Hepatic stellate cell (primary cell): ENCODE data around the gene ARHGEF11.
"Not testable (repeated sequence)": the region's sequence is repeated elsewhere in the genome, so short reads cannot be mapped to it uniquely, and the experiment has no call there.

Experiments used
- DNase-seq: peaks from one replicate; pipeline ENCODE4 v3.0.0; 2011; ENCODE audit warnings: low spot score

ARHGEF11 gene, protein sequence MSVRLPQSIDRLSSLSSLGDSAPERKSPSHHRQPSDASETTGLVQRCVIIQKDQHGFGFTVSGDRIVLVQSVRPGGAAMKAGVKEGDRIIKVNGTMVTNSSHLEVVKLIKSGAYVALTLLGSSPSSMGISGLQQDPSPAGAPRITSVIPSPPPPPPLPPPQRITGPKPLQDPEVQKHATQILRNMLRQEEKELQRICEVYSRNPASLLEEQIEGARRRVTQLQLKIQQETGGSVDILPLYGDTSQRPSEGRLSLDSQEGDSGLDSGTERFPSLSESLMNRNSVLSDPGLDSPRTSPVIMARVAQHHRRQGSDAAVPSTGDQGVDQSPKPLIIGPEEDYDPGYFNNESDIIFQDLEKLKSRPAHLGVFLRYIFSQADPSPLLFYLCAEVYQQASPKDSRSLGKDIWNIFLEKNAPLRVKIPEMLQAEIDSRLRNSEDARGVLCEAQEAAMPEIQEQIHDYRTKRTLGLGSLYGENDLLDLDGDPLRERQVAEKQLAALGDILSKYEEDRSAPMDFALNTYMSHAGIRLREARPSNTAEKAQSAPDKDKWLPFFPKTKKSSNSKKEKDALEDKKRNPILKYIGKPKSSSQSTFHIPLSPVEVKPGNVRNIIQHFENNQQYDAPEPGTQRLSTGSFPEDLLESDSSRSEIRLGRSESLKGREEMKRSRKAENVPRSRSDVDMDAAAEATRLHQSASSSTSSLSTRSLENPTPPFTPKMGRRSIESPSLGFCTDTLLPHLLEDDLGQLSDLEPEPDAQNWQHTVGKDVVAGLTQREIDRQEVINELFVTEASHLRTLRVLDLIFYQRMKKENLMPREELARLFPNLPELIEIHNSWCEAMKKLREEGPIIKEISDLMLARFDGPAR (N-terminal part only)

GRCh38 chr1:157045250-157046218, at the start of gene ARHGEF11:
TSS of gene ARHGEF11 (minus strand) at chr1:157045742. CDS start at chr1:157044330, 1,412 bp downstream.
- peak; percentile 85 for DNase-seq

DNA sequence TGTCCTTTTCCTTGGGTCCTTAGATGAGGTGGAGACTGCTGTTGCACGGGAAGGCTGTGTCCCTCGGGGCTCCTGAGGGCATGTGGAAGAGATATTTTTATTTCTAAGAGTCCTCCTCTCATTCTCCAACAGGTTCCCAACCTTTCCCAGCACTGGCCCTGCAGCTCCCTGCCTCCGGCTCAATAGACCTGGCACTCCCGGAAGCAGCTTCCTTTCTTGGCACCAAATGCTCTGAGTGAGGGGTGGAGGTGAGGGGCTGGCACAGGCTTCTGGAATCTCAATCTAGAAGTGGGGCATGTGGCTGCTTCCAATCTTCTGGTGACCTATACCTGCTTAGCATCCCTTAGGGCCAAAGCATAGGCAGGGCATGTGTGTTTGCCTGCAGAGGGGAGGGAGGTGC, 49.5 kb upstream of the ARHGEF11 start:
- no peak for DNase-seq

- no peak for DNase-seq
These were observed 47.3 kb upstream of the ARHGEF11 start for GRCh38 chr1:157092831-157093230.

DNA sequence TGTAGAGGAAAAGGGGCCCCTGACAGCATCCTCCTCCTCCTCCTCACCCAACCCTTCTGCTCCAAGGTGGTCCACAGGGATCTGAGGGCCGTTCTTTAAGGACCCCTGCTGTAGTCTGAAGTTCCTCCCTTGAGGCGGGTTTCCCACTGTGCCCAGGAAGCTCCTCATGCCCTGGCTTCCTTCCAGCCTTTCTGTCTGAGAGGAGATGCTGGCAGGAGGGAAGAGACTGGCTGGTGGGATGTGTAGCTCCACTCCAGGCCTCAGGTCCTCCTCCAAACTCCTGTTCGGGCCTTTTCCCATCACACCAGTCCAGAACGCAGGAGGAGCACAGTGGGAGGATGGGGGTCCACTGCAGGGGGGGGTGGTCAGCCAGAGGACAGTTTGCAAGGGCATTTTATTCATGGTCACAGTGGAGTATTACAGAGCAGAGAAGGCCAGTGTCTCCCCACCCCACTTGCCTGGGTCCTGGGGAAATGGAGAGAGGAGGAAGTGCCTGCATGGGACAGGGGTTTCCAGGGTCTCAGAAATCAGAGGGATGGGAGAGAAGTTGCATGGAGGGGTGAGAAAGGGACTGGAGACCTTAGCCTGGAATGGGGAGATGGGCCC, 46.2 kb upstream of the ARHGEF11 start:
- no peak for DNase-seq

DNA sequence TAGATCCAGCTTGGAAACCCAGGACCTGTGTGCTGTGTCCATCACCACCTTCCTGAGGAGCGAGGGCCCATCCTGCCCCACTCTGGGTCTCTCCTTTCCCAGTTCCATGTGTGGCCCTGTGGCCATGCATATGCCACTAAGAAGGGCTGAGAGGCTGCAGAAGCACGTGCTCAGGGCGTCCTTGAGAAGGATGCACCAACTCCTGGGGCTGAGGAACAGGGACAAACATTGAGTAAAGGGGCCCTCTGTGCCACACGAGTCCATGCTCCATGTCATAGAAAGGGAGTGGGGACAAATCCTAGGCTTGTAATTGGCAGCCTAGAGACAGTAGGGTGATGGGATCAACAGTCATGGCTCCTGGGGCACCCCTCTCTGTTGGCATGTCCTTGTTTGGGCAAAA, 45.6 kb upstream of the ARHGEF11 start:
- no peak for DNase-seq

DNA sequence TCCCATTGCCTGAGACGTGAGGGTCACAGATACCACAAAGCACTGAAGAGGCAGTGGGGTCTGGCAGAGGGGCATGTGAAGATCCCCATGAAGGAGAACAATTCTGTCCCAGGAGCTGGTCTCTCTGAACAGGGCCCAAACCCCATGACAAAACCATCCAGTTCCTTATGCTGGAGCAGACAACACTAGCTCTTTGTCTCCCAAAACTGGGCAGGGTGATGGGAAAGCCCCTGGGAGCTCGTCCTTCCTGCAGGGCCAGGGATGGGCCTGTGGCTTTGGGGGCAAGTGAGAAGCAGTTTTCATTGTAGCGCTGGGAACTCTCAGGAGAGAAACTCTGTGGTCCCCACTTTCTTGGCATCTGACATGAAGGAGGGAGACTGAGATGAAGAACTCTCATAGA, 45.2 kb upstream of the ARHGEF11 start:
- no peak for DNase-seq

GRCh38 chr1:157090196-157090647, 44.7 kb upstream of the ARHGEF11 start:
- peak; percentile 85 for DNase-seq

- no peak for DNase-seq
These were observed 44.2 kb upstream of the ARHGEF11 start for GRCh38 chr1:157089789-157090188.

DNA sequence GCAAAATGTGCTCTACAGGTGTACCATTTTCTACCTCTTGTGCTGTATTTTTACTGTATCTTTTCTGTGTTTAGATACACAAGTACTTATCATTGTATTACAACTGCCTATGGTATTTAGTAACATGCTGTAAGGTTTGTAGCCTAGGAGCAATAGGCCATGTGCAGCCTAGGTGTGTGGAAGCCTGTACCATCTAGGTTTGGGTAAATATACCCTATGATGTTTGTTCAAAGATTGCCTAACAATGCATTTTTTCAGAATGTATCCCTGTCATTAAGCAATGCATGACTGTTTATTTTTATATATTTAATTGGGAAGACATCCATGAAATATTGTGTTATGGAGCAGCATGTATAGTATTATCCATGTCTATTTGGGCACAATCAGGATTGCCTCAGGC, 43.1 kb upstream of the ARHGEF11 start:
- no peak for DNase-seq

DNA sequence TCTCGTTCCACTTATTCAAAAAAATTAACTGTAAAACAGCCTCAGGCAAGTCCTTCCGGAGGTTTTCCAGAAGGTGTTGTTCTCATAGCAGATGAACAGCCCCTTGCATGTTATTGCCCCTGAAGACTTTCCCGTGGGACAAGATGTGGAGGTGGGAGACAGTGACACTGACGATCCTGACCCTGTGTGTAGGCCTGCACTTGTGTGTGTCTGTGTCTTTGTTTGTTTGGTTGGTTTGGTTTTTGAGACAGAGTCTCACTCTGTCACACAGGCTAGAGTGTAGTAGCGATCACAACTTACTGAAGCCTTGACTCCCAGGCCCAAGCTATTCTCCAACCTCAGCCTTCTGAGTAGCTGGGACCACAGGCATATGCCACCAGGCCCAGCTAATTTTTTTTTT, 41.5 kb upstream of the ARHGEF11 start:
- DNase-seq: no peak

DNA sequence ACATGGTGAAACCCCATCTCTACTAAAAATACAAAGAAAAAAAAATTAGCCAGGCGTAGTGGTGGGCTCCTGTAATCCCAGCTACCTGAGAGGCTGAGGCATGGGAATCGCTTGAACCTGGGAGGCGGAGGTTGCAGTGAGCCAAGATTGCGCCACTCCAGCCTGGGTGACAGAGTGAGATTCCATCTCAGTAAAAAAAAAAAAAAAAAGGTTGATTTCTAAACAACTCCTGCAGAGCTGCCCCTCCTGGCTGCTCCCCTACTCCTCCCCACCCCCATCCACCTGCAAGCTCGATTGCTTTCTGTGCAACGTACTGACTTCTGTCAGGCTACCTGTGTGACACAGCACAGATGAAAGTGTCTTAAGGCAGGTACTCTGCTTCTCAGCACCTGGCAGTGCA, 40.8 kb upstream of the ARHGEF11 start:
- no peak for DNase-seq

GRCh38 chr1:157085421-157085820, 39.9 kb upstream of the ARHGEF11 start:
- DNase-seq: no peak

GRCh38 chr1:157084720-157085119, 39.2 kb upstream of the ARHGEF11 start:
- no peak for DNase-seq

- DNase-seq: no peak
These were observed 36.2 kb upstream of the ARHGEF11 start for GRCh38 chr1:157081707-157082106.

GRCh38 chr1:157080714-157081113, 35.2 kb upstream of the ARHGEF11 start:
- no peak for DNase-seq

GRCh38 chr1:157077394-157077793, 31.9 kb upstream of the ARHGEF11 start:
- no peak for DNase-seq

DNA sequence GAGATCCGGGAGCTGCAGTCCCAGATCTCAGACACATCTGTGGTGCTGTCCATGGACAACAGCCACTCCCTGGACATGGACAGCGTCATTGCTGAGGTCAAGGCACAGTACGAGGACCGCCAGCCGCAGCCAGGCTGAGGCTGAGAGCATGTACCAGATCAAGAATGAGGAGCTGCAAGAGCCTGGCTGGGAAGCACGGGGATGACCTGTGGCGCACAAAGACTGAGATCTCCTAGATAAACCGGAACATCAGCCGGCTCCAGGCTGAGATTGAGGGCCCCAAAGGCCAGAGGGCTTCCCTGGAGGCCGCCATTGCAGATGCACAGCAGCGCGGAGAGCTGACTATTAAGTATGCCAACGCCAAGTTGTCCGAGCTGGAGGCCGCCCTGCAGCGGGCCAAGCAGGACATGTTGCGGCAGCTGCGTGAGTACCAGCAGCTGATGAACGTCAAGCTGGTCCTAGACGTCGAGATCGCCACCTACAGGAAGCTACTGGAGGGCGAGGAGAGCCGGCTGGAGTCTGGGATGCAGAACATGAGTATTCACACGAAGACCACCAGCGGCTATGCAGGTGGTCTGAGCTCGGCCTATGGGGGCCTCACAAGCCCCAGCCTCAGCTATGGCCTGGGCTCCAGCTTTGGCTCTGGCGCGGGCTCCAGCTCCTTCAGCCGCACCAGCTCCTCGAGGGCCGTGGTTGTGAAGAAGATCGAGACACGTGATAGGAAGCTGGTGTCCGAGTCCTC, 28.6 kb upstream of the ARHGEF11 start:
- DNase-seq: peak; percentile 71

- DNase-seq: no peak
These were observed 24.1 kb upstream of the ARHGEF11 start for GRCh38 chr1:157069601-157070000.

DNA sequence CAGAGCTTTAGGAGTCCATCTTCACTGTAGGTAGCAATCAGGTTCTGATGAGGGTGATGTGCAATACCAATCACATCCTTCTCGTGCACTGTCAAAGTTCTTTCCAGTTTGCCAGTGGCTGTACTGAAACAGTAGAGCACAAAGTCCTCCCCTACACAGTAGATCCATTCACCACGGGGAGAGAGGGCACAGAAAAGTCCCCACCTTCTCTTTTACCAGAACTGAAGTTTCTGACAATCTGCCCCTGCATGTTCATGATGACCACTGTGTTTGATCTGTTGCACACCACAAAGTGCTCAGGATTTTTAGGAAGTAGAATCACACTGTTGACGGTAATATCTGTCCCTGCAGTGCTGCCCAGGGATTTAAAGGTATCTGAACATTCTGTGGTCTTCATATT, 13.7 kb upstream of the ARHGEF11 start:
- DNase-seq: not testable (repeated sequence)

- DNase-seq: no peak
These were observed 10.7 kb upstream of the ARHGEF11 start for GRCh38 chr1:157056269-157056668.

GRCh38 chr1:157055729-157056128, 10.2 kb upstream of the ARHGEF11 start:
- not testable (repeated sequence) for DNase-seq
